Iris pigment epithelial cell (primary cell): ENCODE results near the gene FRMPD4.
"Not testable (repeated sequence)": the region's sequence is repeated elsewhere in the genome, so short reads cannot be mapped to it uniquely, and the experiment has no call there.

ENCODE experiments used
- DNase-seq: peaks from one replicate; pipeline ENCODE4 v3.0.0-alpha.2; 2011; ENCODE audit warnings: low read depth

FRMPD4 gene

GRCh38 chrX:12441381-12442128 lies 303.3 kb downstream of the FRMPD4 start:
- DNase-seq, result peak; percentile 57

DNA sequence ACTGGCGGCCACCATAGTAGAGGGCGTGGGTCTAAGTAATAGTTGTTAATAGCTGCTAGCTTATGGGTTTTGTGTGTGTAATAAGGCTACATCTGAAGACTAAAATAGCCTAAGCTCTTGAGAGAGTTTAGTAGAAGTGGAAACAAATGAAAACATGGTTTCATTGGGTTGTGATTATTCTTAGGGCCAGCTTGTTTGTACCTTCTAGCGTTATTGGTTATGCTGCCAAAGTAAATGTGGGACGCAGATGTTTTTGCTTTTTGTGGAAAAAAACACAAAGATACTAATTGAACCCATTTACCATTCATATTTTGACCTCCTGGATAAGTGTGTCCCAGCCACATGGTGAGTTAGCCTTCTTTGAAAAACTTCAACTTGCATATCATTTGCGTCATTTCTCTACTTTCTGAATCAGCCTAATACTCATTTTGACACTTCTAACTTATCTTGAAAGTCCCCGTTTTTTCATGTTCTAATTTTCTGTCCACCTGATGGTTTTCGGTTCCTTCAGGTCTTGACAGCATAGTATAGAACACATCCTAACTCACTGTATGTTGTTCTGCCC lies 305.3 kb downstream of the FRMPD4 start:
- no peak for DNase-seq

- DNase-seq, result peak; percentile 43
Observed at GRCh38 chrX:12446342-12447075, 308.2 kb downstream of the FRMPD4 start.

GRCh38 chrX:12447448-12448064 lies 309.3 kb downstream of the FRMPD4 start:
- DNase-seq, result peak; percentile 81

DNA sequence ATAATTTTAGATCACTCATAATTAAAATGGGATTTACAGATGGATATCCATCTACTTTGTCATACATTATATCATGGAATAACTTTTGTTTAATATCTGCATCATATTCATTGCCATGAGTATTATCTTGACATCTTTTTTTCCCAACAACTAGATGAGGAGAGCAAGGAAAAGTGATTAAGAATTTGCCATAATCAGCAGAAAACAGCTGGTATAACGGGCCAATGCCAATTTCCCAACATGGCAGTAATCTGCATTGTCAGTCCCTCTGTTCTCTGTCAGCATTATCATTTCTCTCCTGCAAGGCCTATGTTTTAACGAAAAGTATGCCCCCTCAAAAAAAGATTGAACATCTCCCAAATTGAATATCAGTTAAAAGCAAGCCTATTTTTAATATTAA lies 314.0 kb downstream of the FRMPD4 start:
- no peak for DNase-seq

- DNase-seq, result no peak
Observed at GRCh38 chrX:12460929-12461328, 322.7 kb downstream of the FRMPD4 start.

DNA sequence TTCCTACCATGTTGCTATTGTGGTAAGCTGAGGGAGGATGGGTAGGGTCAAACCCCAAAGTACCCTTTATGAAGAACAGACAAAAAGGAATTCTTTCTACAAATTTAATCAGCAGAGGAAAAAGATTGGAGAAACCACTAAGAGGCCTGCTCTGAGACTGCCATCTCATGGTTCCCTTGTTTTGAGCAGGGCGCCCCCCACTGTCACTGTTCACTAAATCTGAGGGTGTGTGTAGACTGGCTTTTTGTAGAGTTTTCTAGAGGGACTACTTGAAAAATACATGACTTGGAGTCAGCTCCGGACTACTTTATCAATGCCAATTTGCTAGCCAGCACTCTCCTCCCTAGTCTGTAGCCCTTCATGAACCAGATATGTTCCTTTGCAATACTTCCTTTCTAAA lies 324.8 kb downstream of the FRMPD4 start:
- DNase-seq, result no peak

- DNase-seq, result no peak
Observed at GRCh38 chrX:12463873-12464272, 325.6 kb downstream of the FRMPD4 start.

DNA sequence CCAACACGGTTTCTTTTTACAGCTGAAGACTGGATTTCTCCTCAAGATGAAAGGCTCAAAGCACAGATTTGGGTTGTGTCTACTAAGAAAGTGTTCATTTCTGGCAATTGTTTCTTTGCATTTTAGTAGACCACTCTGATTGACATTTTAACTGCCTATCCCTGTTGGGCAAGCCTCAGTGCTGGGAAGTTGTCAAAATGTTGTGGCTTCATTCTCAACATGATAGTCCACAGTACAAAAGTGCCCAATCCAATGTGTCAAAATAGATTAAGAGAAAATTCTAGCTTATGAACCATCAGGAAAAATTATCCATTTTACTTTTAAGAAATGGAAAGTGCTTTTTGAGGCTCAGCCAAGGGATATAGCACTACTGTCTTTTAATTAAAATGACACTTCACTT lies 329.0 kb downstream of the FRMPD4 start:
- DNase-seq, result no peak

DNA sequence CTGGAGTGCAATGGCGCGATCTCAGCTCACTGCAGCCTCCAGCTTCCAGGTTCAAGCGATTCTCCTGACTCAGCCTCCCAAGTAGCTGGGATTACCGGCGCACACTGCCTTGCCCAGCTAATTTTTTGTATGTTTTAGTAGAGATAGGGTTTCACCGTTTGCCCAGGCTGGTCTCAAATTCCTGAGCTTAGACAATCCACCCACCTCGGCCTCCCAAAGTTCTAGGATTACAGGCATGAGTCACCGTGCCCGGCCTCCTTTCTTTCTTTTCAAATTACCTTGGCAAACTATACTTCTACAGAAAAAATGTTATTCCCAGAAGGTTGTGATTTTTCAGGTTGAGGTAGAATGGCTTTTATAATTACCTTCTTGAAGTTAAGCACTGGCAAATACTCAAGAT lies 331.0 kb downstream of the FRMPD4 start:
- no peak for DNase-seq

- no peak for DNase-seq
Observed at GRCh38 chrX:12471061-12471460, 332.8 kb downstream of the FRMPD4 start.

- DNase-seq, result no peak
Observed at GRCh38 chrX:12480956-12481355, 342.7 kb downstream of the FRMPD4 start.

GRCh38 chrX:12488220-12488619 lies 349.9 kb downstream of the FRMPD4 start:
- no peak for DNase-seq

DNA sequence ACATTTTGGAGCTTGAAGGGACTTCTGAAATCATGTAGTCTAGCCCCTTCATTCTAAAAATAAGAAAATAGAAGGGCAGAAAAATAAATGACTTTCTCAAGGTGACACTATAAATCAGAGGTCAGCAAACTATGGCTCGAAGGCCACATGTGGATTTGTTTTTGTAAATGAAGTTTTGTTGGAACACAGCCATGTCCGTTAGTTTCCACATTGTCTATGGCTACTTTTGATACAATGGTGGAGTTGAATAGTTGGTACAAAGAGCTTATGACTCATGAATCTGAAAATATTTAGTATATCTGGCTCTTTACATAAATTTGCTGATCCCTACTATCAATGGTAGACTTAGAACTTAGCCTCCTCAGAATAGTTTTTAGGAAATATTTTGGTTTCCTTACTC lies 350.5 kb downstream of the FRMPD4 start:
- DNase-seq, result no peak

GRCh38 chrX:12489341-12489740 lies 351.1 kb downstream of the FRMPD4 start:
- DNase-seq, result no peak

- DNase-seq, result no peak
Observed at GRCh38 chrX:12494400-12495138, 356.3 kb downstream of the FRMPD4 start.

DNA sequence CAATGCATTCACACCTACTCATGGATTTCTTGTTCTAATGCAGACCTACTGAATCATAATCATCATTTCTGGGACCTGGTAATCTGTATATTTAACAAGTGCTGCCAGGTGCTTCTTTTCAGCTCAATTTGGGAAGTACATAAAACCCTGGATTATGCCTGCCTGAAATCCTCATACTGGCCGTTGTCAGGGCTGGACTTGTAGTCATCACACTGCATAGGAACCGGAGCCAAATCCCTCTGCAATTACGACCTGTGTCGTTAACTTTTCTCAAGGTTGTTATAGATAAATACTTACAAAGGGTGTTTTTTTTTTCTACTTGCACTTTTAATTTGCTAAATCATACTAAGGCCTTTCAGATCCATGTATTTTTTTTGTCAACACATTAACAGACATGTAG lies 358.1 kb downstream of the FRMPD4 start:
- DNase-seq, result no peak

- no peak for DNase-seq
Observed at GRCh38 chrX:12497832-12498591, 359.7 kb downstream of the FRMPD4 start.

DNA sequence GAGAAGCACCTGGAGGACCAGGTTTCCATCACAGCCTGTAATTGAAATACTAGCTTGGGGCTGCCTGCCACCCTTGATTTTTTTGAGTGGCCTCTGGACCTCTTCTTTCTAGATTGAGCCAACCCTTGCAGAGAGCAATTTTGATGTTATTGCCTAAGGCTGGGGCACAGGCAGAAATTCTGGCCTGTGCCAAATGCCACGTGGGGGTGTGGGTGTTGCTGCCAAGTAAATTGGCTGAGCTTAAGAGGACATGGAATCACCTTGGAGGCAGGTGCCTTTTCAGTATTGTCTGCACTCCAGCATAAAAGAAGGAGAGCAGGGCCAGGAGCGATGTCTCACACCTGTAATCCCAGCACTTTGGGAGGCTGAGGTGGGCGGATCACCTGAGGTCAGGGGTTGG lies 366.9 kb downstream of the FRMPD4 start:
- no peak for DNase-seq

DNA sequence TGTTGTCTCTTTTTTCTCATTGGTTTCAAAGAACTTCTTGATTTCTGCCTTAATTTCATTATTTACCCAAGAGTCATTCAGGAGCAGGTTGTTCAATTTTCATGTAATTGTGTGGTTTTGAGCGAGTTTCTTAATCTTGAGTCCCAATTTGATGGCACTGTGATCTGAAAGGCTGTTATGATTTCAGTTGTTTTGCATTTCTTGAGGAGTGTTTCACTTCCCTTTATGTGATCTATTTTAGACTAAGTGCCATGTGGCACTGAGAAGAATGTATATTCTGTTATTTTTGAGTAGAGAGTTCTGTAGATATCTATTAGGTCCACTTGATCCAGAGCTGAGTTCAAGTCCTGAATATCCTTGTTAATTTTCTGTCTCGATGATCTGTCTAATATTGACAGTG lies 377.1 kb downstream of the FRMPD4 start:
- DNase-seq, result not testable (repeated sequence)

DNA sequence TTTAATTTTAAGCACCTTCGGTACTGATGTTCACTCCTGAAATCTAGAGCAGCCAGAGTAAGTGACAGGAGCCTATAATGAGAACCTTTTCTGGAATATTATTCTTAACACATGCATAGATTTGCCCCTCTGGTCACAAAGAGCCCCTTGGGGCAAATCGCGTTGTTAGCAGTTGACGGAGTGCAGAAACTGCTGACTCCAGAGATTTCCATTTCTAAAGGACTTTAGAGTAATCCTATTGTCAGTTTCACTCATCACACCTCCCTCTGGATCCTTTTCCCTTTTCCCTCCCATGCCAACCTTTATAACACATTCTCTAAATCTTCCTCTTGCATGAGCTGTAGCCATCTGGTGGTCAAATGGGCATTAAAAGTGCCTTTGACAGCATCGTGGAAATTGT lies 388.0 kb downstream of the FRMPD4 start:
- DNase-seq, result no peak
